ENCODE data around the gene STX2.

DNA sequence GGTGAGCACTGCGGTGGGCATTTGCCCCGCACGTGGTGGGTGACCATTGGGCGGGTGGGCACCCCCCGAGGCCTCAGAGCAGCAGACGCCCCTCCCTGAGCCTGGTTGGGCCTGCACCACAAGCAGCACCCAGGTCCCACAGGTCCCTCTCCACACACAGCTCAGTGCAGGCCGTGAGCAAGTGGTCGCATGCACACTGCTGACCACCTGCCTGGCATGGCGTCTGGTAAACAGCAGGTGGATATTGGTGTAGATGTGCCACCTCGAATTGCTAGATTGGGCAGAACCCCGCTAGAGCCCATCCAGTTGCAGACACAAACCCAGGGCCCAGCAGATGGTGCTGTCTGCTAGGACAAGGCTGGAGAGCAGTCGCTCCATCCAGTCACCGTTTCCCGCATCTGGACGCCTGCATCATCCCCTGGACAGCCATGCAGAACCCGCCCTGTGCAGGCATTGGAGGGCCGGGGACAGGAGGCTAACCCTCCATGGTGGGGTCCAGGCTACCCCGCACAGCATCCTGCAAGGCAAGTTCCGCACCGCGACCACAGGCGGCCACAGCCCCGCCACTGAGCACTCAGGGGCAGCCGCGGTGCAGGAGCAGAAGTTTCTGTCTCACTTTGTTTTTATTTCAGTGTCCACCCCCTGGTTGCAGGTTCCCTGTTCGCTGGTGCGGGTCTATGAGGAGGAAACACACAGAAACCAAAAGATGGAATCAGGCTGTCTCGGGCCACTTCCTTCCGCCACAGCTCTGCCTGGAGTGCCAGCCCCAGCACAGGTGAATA is 77.3 kb downstream of the STX2 start:
- TF ChIP-seq, protein P1, sequence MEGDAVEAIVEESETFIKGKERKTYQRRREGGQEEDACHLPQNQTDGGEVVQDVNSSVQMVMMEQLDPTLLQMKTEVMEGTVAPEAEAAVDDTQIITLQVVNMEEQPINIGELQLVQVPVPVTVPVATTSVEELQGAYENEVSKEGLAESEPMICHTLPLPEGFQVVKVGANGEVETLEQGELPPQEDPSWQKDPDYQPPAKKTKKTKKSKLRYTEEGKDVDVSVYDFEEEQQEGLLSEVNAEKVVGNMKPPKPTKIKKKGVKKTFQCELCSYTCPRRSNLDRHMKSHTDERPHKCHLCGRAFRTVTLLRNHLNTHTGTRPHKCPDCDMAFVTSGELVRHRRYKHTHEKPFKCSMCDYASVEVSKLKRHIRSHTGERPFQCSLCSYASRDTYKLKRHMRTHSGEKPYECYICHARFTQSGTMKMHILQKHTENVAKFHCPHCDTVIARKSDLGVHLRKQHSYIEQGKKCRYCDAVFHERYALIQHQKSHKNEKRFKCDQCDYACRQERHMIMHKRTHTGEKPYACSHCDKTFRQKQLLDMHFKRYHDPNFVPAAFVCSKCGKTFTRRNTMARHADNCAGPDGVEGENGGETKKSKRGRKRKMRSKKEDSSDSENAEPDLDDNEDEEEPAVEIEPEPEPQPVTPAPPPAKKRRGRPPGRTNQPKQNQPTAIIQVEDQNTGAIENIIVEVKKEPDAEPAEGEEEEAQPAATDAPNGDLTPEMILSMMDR (IDR thresholded peaks at IDR 0.05; ENCODE audit: low read depth, low read length, poor library complexity, severe bottlenecking), result peak; percentile 78
- TF ChIP-seq EZH2phosphoT487 (IDR thresholded peaks at IDR 0.05; ENCODE audit: borderline replicate concordance, low read length), result no peak

Measured in DOHH2 (cell line).